GM18909 (cell line): ENCODE results near the gene IL17A.
A peak's percentile ranks its signal among the peaks of the same experiment; 100 is the strongest.
"Not testable (repeated sequence)": the region's sequence is repeated elsewhere in the genome, so short reads cannot be mapped to it uniquely, and the experiment has no call there.

Source experiments
- ATAC-seq: cut with Tn5 transposase; IDR thresholded peaks from one replicate; pipeline ENCODE4 v1.9.1; 2021; ENCODE audit warnings: mild to moderate bottlenecking; ENCODE audit not compliant: unreplicated experiment, poor library complexity

IL17A gene

GRCh38 chr6:52162940-52163908 is 23.0 kb upstream of the IL17A start:
- peak; percentile 57 for ATAC-seq

GRCh38 chr6:52164319-52165094 is 21.7 kb upstream of the IL17A start:
- ATAC-seq: no peak

- ATAC-seq: no peak
Measured at GRCh38 chr6:52167267-52167666, 18.9 kb upstream of the IL17A start.

GRCh38 chr6:52168351-52168750 is 17.8 kb upstream of the IL17A start:
- not testable (repeated sequence) for ATAC-seq

- ATAC-seq: no peak
Measured at GRCh38 chr6:52174118-52174517, 12.1 kb upstream of the IL17A start.

GRCh38 chr6:52176550-52176949 is 9.6 kb upstream of the IL17A start:
- peak; percentile 65 for ATAC-seq

GRCh38 chr6:52177961-52178360 is 8.2 kb upstream of the IL17A start:
- no peak for ATAC-seq

- ATAC-seq: peak; percentile 82
Measured at GRCh38 chr6:52180787-52181558, 5.2 kb upstream of the IL17A start.

GRCh38 chr6:52183131-52183713 is 3.0 kb upstream of the IL17A start:
- ATAC-seq: no peak

GRCh38 chr6:52186480-52186879 is 305 bp downstream of the IL17A start:
- ATAC-seq: peak; percentile 70

- ATAC-seq: no peak
Measured at GRCh38 chr6:52187098-52187497, 923 bp downstream of the IL17A start.

GRCh38 chr6:52189974-52190373 is 3.8 kb downstream of the IL17A start:
- no peak for ATAC-seq

- no peak for ATAC-seq
Measured at GRCh38 chr6:52190409-52190808, 4.2 kb downstream of the IL17A start.

GRCh38 chr6:52191824-52192223 is 5.6 kb downstream of the IL17A start:
- ATAC-seq: no peak

GRCh38 chr6:52195886-52196285 is 9.7 kb downstream of the IL17A start:
- no peak for ATAC-seq

GRCh38 chr6:52200088-52200487 is 13.9 kb downstream of the IL17A start:
- not testable (repeated sequence) for ATAC-seq

- no peak for ATAC-seq
Measured at GRCh38 chr6:52201046-52201445, 14.9 kb downstream of the IL17A start.

GRCh38 chr6:52201493-52201892 is 15.3 kb downstream of the IL17A start:
- ATAC-seq: no peak

- no peak for ATAC-seq
Measured at GRCh38 chr6:52207066-52207465, 20.9 kb downstream of the IL17A start.

- ATAC-seq: no peak
Measured at GRCh38 chr6:52208612-52209011, 22.4 kb downstream of the IL17A start.
